GM21447 (cell line): ENCODE results near the gene PTBP3.

Experiments
- ATAC-seq: cut with Tn5 transposase; IDR thresholded peaks from one replicate; pipeline ENCODE4 v1.9.1; 2021; ENCODE audit not compliant: unreplicated experiment

PTBP3 gene

GRCh38 chr9:112360047-112360804, 26.8 kb upstream of the PTBP3 start:
- no peak for ATAC-seq

GRCh38 chr9:112355427-112355897, 22.0 kb upstream of the PTBP3 start:
- no peak for ATAC-seq

GRCh38 chr9:112354081-112354743, 20.8 kb upstream of the PTBP3 start:
- ATAC-seq, result no peak

- no peak for ATAC-seq
These were observed 18.8 kb upstream of the PTBP3 start for GRCh38 chr9:112352209-112352608.

GRCh38 chr9:112351184-112351583, 17.8 kb upstream of the PTBP3 start:
- no peak for ATAC-seq

- no peak for ATAC-seq
These were observed 15.6 kb upstream of the PTBP3 start for GRCh38 chr9:112349008-112349333.

GRCh38 chr9:112348257-112349007, 15.0 kb upstream of the PTBP3 start:
- ATAC-seq, result no peak

- ATAC-seq, result no peak
These were observed 8.3 kb upstream of the PTBP3 start for GRCh38 chr9:112341730-112342129.

GRCh38 chr9:112339886-112340285, 6.5 kb upstream of the PTBP3 start:
- ATAC-seq, result no peak

- no peak for ATAC-seq
These were observed 5.1 kb upstream of the PTBP3 start for GRCh38 chr9:112338561-112338960.

- ATAC-seq, result no peak
These were observed 4.1 kb upstream of the PTBP3 start for GRCh38 chr9:112337547-112337946.

GRCh38 chr9:112334432-112334841, 1.0 kb upstream of the PTBP3 start:
- no peak for ATAC-seq

- peak; percentile 56 for ATAC-seq
These were observed 416 bp upstream of the PTBP3 start for GRCh38 chr9:112333639-112334431.

GRCh38 chr9:112332674-112332976, 794 bp downstream of the PTBP3 start:
- ATAC-seq, result no peak

GRCh38 chr9:112332214-112332613, 1.2 kb downstream of the PTBP3 start:
- ATAC-seq, result no peak

GRCh38 chr9:112331674-112331952, 1.8 kb downstream of the PTBP3 start:
- ATAC-seq, result no peak

- no peak for ATAC-seq
These were observed 4.9 kb downstream of the PTBP3 start for GRCh38 chr9:112328545-112328944.

GRCh38 chr9:112327718-112328450, 5.5 kb downstream of the PTBP3 start:
- no peak for ATAC-seq

GRCh38 chr9:112326194-112326593, 7.2 kb downstream of the PTBP3 start:
- ATAC-seq, result no peak

GRCh38 chr9:112325600-112325999, 7.8 kb downstream of the PTBP3 start:
- ATAC-seq, result no peak

GRCh38 chr9:112325127-112325526, 8.3 kb downstream of the PTBP3 start:
- ATAC-seq, result no peak
